Measurements from ENCODE around the gene HCFC1.

HCFC1 gene

GRCh38 chrX:153968255-153968654 is 3.4 kb downstream of the HCFC1 start:
- no peak overlapping the region for H3K4me3 ChIP-seq (ENCODE audit: severe bottlenecking)
- no peak for TF ChIP-seq CTCF (IDR thresholded peaks at IDR 0.05; ENCODE audit: poor library complexity, severe bottlenecking)
- ATAC-seq (ENCODE audit: low read depth) (no peak), DNase-seq (ENCODE audit: low spot score) (no peak)
- H3K4me1 ChIP-seq (ENCODE audit: insufficient read depth, poor library complexity, severe bottlenecking), result no peaks in the 10 kb centered on the region
- peaks cover 26% of the 10 kb centered on the region for H3K36me3 ChIP-seq (ENCODE audit: low read depth)
- H3K9me3 ChIP-seq (ENCODE audit: severe bottlenecking), result no peaks in the 10 kb centered on the region
- no peak overlapping the region for H3K27ac ChIP-seq (ENCODE audit: poor library complexity, severe bottlenecking)
- no peaks in the 10 kb centered on the region for H3K27me3 ChIP-seq (ENCODE audit: insufficient read depth, poor library complexity, severe bottlenecking)

- no peak overlapping the region for H3K4me3 ChIP-seq (ENCODE audit: severe bottlenecking)
- H3K9me3 ChIP-seq (ENCODE audit: severe bottlenecking), result no peaks in the 10 kb centered on the region
- no peaks in the 10 kb centered on the region for H3K27me3 ChIP-seq (ENCODE audit: insufficient read depth, poor library complexity, severe bottlenecking)
- TF ChIP-seq CTCF (IDR thresholded peaks at IDR 0.05; ENCODE audit: poor library complexity, severe bottlenecking), result no peak
- no peaks in the 10 kb centered on the region for H3K4me1 ChIP-seq (ENCODE audit: insufficient read depth, poor library complexity, severe bottlenecking)
- H3K27ac ChIP-seq (ENCODE audit: poor library complexity, severe bottlenecking), result no peak overlapping the region
- H3K36me3 ChIP-seq (ENCODE audit: low read depth), result peaks cover 31% of the 10 kb centered on the region
- ATAC-seq (ENCODE audit: low read depth) (no peak), DNase-seq (ENCODE audit: low spot score) (no peak)
These were observed 3.9 kb downstream of the HCFC1 start for GRCh38 chrX:153967536-153968224.

- Histone ChIP-seq H3K27me3 (ENCODE audit: insufficient read depth, poor library complexity, severe bottlenecking) (no peaks in the 10 kb centered on the region), H3K9me3 (ENCODE audit: severe bottlenecking) (no peaks in the 10 kb centered on the region), H3K27ac (ENCODE audit: poor library complexity, severe bottlenecking) (no peak overlapping the region), H3K4me3 (ENCODE audit: severe bottlenecking) (no peak overlapping the region), H3K36me3 (ENCODE audit: low read depth) (peaks cover 38% of the 10 kb centered on the region), H3K4me1 (ENCODE audit: insufficient read depth, poor library complexity, severe bottlenecking) (no peaks in the 10 kb centered on the region)
- no peak for ATAC-seq (ENCODE audit: low read depth)
- DNase-seq (ENCODE audit: low spot score), result no peak
- no peak for TF ChIP-seq CTCF (IDR thresholded peaks at IDR 0.05; ENCODE audit: poor library complexity, severe bottlenecking)
These were observed 4.6 kb downstream of the HCFC1 start for GRCh38 chrX:153966841-153967535.

GRCh38 chrX:153966283-153966688 is 5.3 kb downstream of the HCFC1 start:
- DNase-seq (ENCODE audit: low spot score) (no peak), ATAC-seq (ENCODE audit: low read depth) (no peak)
- Histone ChIP-seq H3K4me1 (ENCODE audit: insufficient read depth, poor library complexity, severe bottlenecking) (no peaks in the 10 kb centered on the region), H3K9me3 (ENCODE audit: severe bottlenecking) (no peaks in the 10 kb centered on the region), H3K4me3 (ENCODE audit: severe bottlenecking) (no peak overlapping the region), H3K36me3 (ENCODE audit: low read depth) (peaks cover 45% of the 10 kb centered on the region), H3K27me3 (ENCODE audit: insufficient read depth, poor library complexity, severe bottlenecking) (no peaks in the 10 kb centered on the region), H3K27ac (ENCODE audit: poor library complexity, severe bottlenecking) (no peak overlapping the region)
- TF ChIP-seq CTCF (IDR thresholded peaks at IDR 0.05; ENCODE audit: poor library complexity, severe bottlenecking), result no peak

- Histone ChIP-seq H3K4me3 (ENCODE audit: severe bottlenecking) (no peak overlapping the region), H3K9me3 (ENCODE audit: severe bottlenecking) (no peaks in the 10 kb centered on the region), H3K4me1 (ENCODE audit: insufficient read depth, poor library complexity, severe bottlenecking) (no peaks in the 10 kb centered on the region), H3K27ac (ENCODE audit: poor library complexity, severe bottlenecking) (no peak overlapping the region), H3K27me3 (ENCODE audit: insufficient read depth, poor library complexity, severe bottlenecking) (no peaks in the 10 kb centered on the region), H3K36me3 (ENCODE audit: low read depth) (peaks cover 54% of the 10 kb centered on the region)
- DNase-seq (ENCODE audit: low spot score), result no peak
- TF ChIP-seq CTCF (IDR thresholded peaks at IDR 0.05; ENCODE audit: poor library complexity, severe bottlenecking), result no peak
- ATAC-seq (ENCODE audit: low read depth), result no peak
These were observed 6.2 kb downstream of the HCFC1 start for GRCh38 chrX:153965406-153965805.
